Heart right ventricle (tissue), 16 donors: ENCODE measurements around the gene CAND2. TPM values are rescaled to one million over a fixed set of nuclear protein-coding genes. Genes with fewer than 3 reads are reported as not detected.

Experiments used
- ATAC-seq, 8 donors: fragments of 200-7000 bp; cut with Tn5 transposase; one replicate each; pipeline ENCODE4 v1.9.1; 2020; ENCODE audit warnings: mild to moderate bottlenecking in 8 of 8, moderate library complexity in 8 of 8, moderate number of reproducible peaks in 1 of 8
- DNase-seq, 2 donors: peaks; one replicate each; pipeline ENCODE4 v3.0.0-alpha.2; 2020
- H3K27ac ChIP-seq, 10 donors: fragments of 200-600 bp; sonication (generic) in 2 of 10; one replicate each; pipeline versions ENCODE4 v1.5.0 to v1.8.0; 2020 to 2022; ENCODE audit warnings: mild to moderate bottlenecking in 3 of 10
- H3K27me3 ChIP-seq, 7 donors: fragments of 200-600 bp; one replicate each; pipeline ENCODE4 v1.8.0; 2021 to 2022; ENCODE audit warnings: mild to moderate bottlenecking in 2 of 7
- H3K36me3 ChIP-seq, 9 donors: fragments of 200-600 bp; sonication (generic) in 1 of 9; one replicate each; pipeline versions ENCODE4 v1.5.0 to v1.8.0; 2020 to 2022; ENCODE audit warnings: mild to moderate bottlenecking in 2 of 9
- H3K4me1 ChIP-seq, 9 donors: fragments of 200-600 bp; sonication (generic) in 1 of 9; one replicate each; pipeline versions ENCODE4 v1.5.0 to v1.8.0; 2020 to 2022; ENCODE audit warnings: mild to moderate bottlenecking in 4 of 9
- H3K4me3 ChIP-seq, 10 donors: fragments of 200-600 bp; sonication (generic) in 2 of 10; one replicate each; pipeline versions ENCODE4 v1.5.0 to v1.8.0; 2020 to 2022; ENCODE audit warnings: mild to moderate bottlenecking in 7 of 10, moderate library complexity in 2 of 10
- H3K9me3 ChIP-seq, 11 donors: fragments of 200-600 bp in 10 of 11; sonication (generic) in 2 of 11; one replicate each; pipeline versions ENCODE4 v1.5.0 to v1.8.0; 2013 to 2022; ENCODE audit warnings: mild to moderate bottlenecking in 2 of 11, control low read depth in 1 of 11, moderate library complexity in 1 of 11
- WGBS, 2 donors: extraction: QIAGEN DNeasy Blood & Tissue Kit; methylation state at CpG; one replicate each; pipeline ENCODE4 v1.1.7; 2013; ENCODE audit warnings: inconsistent platforms in 1 of 2; 5-methylcytosine and 5-hydroxymethylcytosine counted together
- intact Hi-C, 10 donors: fragments of 100-400 bp; cut with DNase I; formaldehyde crosslinking; loops; one replicate each; pipeline versions ENCODE4 v1.11.1 to v1.14.2; 2022
- polyA plus RNA-seq, 2 donors: library from polyadenylated mRNA; stranded (reverse); fragments of 200-250 nt; gene quantifications; one replicate each; pipeline ENCODE4 v1.2.3, GENCODE V29; 2013
- total RNA-seq, 10 donors: library from RNA; stranded (reverse); fragmentation: NEBNext Ultra II Directional in 3 of 10; extraction: Animal tissue kit (Norgen Biotek cat#: 25700) in 3 of 10; gene quantifications; one replicate each; pipeline versions ENCODE4 v1.2.1 to v1.2.4, GENCODE V29; 2021 to 2023
- TF ChIP-seq, protein P1 (sequence below), 9 donors: fragments of 200-600 bp; sonication (generic) in 2 of 9; IDR thresholded peaks; one replicate each; pipeline versions ENCODE4 v1.5.0 to v1.8.0; 2021 to 2022; ENCODE audit warnings: antibody characterized with exemption in 9 of 9, mild to moderate bottlenecking in 5 of 9, moderate library complexity in 1 of 9
- donor health status: Arrhythmogenic right ventricular cardiomyopathy.
- donor health status: ischemic (EF 13 %, LVEDD 7.1; RV severe dilation, severe dysfunction).
- donor health status: healthy with polysubstance abuse.
- donor health status: DM: no; HTN: yes; CAD: no.
- donor health status: DM: no; HTN: no; CAD: no.
- donor health status: ischemic (EF 25% LVEDD 6.9; RV normal size, moderate dysfunction).
- donor health status: ischemic (EF 25% LVEDD 5.7; RV mildly dilated, moderate dysfunction).
- donor health status: healthy.
- donor health status: DM: yes; HTN: yes; CAD: no.
- donor health status: Ischemic cardiomyopathy.
- donor health status: ischemic (EF 35%, LVEDD 5.7; RV mildly dilated, moderate dysfunction).
- donor health status: nonischemic (EF 11% LVEDD 7.7; RV severe dilation, severe dysfunction).
- donor health status: DM: yes; HTN: yes; CAD: no.
- donor health status: PGD.
- donor health status: ischemic (EF 29% LVEDD 5.4; RV normal size, mild dysfunction).
- donor health status: nonischemic (EF 23%, LVEDD 6.1; RV moderate dilation, normal function).

Gene CAND2
- total and polyA plus RNA-seq, 12 donors, result 9.2 to 99.0 (median 63.1) TPM

DNA sequence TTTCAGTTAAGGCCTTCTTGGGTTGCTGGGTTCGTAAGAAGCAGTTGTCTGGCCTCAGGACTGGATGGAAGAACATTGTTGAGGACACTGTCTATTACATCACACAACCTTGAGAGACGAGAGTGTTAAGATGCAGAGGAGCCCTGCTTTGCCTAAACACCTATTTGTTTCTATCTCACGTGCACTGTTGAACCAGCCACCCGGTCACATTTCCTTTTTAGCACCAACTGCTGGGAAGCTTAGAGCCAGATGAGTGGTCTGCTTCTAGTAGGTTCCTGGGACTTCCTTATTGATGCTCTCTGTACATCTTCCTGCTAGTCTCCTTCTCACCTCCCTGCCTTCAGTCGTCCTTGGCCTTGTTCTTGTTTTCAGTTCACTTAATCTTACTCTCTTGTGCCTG lies 22.3 kb downstream of the CAND2 start:
- H3K4me3 ChIP-seq, result no peak overlapping the region
- no peak overlapping the region for H3K27ac ChIP-seq
- no peaks in the 10 kb centered on the region for H3K27me3 ChIP-seq
- DNase-seq (no peak), ATAC-seq (no peak)
- peaks cover 0 to 89% (median 37%) of the 10 kb centered on the region in 9 donors for H3K36me3 ChIP-seq
- peaks cover 0 to 15% (median 0%) of the 10 kb centered on the region in 9 donors for H3K4me1 ChIP-seq
- intact Hi-C loops, result no loop called here
- H3K9me3 ChIP-seq, result no peaks in the 10 kb centered on the region
- TF ChIP-seq, protein P1, sequence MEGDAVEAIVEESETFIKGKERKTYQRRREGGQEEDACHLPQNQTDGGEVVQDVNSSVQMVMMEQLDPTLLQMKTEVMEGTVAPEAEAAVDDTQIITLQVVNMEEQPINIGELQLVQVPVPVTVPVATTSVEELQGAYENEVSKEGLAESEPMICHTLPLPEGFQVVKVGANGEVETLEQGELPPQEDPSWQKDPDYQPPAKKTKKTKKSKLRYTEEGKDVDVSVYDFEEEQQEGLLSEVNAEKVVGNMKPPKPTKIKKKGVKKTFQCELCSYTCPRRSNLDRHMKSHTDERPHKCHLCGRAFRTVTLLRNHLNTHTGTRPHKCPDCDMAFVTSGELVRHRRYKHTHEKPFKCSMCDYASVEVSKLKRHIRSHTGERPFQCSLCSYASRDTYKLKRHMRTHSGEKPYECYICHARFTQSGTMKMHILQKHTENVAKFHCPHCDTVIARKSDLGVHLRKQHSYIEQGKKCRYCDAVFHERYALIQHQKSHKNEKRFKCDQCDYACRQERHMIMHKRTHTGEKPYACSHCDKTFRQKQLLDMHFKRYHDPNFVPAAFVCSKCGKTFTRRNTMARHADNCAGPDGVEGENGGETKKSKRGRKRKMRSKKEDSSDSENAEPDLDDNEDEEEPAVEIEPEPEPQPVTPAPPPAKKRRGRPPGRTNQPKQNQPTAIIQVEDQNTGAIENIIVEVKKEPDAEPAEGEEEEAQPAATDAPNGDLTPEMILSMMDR (IDR thresholded peaks at IDR 0.05), result no peak
- 71 to 80% methylated on average over 5 of the region's 5 CpGs for WGBS, 2 donors

DNA sequence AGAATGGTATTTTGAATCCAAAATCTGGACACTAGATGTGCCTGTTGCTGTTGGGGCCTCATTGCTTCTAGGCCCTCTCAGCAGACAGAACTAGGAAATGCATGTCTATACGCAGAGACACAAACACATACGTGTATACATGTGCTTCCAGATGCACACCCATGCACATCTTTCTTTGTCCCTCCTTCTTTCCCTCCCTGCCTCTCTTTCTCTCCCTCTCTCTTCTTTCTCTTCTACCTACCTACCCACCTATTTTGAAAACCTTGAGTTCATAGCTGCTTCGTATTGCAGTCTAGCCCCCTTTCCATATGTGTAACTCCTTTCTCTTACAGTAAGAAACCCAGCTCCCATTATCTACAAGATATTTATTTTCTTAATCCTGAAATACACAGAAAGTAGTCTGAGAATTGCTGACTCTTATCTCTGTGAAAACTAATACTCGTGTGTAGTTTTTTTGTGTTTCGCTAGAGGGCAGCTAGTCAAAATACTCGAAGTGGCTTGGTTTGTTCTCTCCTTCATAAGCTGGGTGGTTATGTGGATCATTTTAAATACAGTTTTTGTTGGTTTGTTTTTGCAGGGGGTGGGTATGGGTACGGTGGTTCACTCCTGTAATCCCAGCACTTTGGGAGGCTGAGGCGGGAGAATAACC lies 26.4 kb downstream of the CAND2 start:
- H3K27ac ChIP-seq, result no peak overlapping the region
- H3K36me3 ChIP-seq, result peaks cover 0 to 88% (median 18%) of the 10 kb centered on the region in 9 donors

GRCh38 chr3:12824299-12824698 lies 27.8 kb downstream of the CAND2 start:
- no peak for ATAC-seq
- Histone ChIP-seq H3K4me1 (no peaks in the 10 kb centered on the region), H3K4me3 (no peak overlapping the region), H3K36me3 (peaks cover 3 to 88% (median 22%) of the 10 kb centered on the region in 9 donors), H3K27ac (no peak overlapping the region), H3K27me3 (no peaks in the 10 kb centered on the region), H3K9me3 (no peaks in the 10 kb centered on the region)
- WGBS, 2 donors, result 96% methylated on average over 7 of the region's 7 CpGs
- TF ChIP-seq, protein P1 (IDR thresholded peaks at IDR 0.05), result no peak
- intact Hi-C loops, result no loop called here
- no peak for DNase-seq

More for the DNA sequence above, 26.4 kb downstream of the CAND2 start:
- 67 to 69% methylated on average over 8 of the region's 8 CpGs for WGBS, 2 donors
- H3K27me3 ChIP-seq, result no peaks in the 10 kb centered on the region
- no peak for ATAC-seq
- intact Hi-C loops, result no loop called here
- no peaks in the 10 kb centered on the region for H3K9me3 ChIP-seq
- TF ChIP-seq, protein P1 (IDR thresholded peaks at IDR 0.05), result peak in 2 of 9 donors; percentile 5 to 23
- H3K4me3 ChIP-seq, result no peak overlapping the region
- no peak for DNase-seq
- peaks cover 0 to 5% (median 0%) of the 10 kb centered on the region in 9 donors for H3K4me1 ChIP-seq

DNA sequence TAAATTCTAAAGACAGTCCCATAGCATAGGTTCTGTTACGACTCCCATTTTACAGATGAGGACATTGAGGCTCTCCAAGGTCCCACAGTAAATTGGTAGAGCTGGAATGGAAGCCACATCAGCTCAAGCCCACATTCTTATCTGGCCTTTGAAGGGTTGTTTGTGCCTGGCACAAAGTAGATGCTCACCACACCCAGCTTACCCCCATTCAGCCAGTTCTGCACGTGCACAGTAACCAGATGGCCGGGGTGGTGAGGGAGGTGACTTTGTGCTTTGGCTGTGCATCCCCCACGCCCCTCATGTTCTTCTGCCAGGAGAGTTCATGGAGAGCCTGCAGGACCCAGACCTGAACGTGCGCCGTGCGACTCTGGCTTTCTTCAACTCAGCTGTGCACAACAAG lies 28.7 kb downstream of the CAND2 start:
- H3K4me1 ChIP-seq, result peaks cover 0 to 2% (median 0%) of the 10 kb centered on the region in 9 donors
- no peaks in the 10 kb centered on the region for H3K27me3 ChIP-seq
- intact Hi-C loops, result loop anchor here in 1 of 10 donors (5.0 kb wide), 1 partner anchor 118 kb away; no protein-coding TSS in a partner anchor
- no peaks in the 10 kb centered on the region for H3K9me3 ChIP-seq
- 85 to 87% methylated on average over 8 of the region's 8 CpGs for WGBS, 2 donors
- no peak for DNase-seq
- no peak for ATAC-seq
- H3K27ac ChIP-seq, result no peak overlapping the region
- TF ChIP-seq, protein P1 (IDR thresholded peaks at IDR 0.05), result no peak
- H3K36me3 ChIP-seq, result peaks cover 3 to 88% (median 20%) of the 10 kb centered on the region in 9 donors
- no peak overlapping the region for H3K4me3 ChIP-seq
